Retinal pigment epithelial cell (primary cell): Measurements from ENCODE around the gene GIMAP7.
"Not testable (repeated sequence)": the region's sequence is repeated elsewhere in the genome, so short reads cannot be mapped to it uniquely, and the experiment has no call there.

Experiments used
- DNase-seq: peaks from one replicate; pipeline ENCODE4 v3.0.0-alpha.2; 2010; ENCODE audit warnings: low read depth
- H3K4me3 ChIP-seq: 2 replicates; pipeline ENCODE4 v1.5.1; 2011; ENCODE audit warnings: mild to moderate bottlenecking, low read length, control low read depth, moderate library complexity
- CTCF ChIP-seq: conservative IDR thresholded peaks from 2 replicates; pipeline ENCODE4 v1.5.1; 2011; ENCODE audit warnings: low read depth, low read length, control low read depth, inconsistent platforms

The GIMAP7 gene

GRCh38 chr7:150476285-150476684 lies 38.4 kb upstream of the GIMAP7 start:
- TF ChIP-seq CTCF: no peak
- no peak overlapping the region for H3K4me3 ChIP-seq
- DNase-seq: no peak

- no peak for TF ChIP-seq CTCF
- no peak overlapping the region for H3K4me3 ChIP-seq
- no peak for DNase-seq
These were observed 37.6 kb upstream of the GIMAP7 start for GRCh38 chr7:150476819-150477631.

GRCh38 chr7:150479023-150479716 lies 35.5 kb upstream of the GIMAP7 start:
- DNase-seq: no peak
- no peak overlapping the region for H3K4me3 ChIP-seq
- no peak for TF ChIP-seq CTCF

- no peak for DNase-seq
- H3K4me3 ChIP-seq: no peak overlapping the region
- TF ChIP-seq CTCF: no peak
These were observed 33.3 kb upstream of the GIMAP7 start for GRCh38 chr7:150481186-150481920.

- DNase-seq: no peak
- no peak for TF ChIP-seq CTCF
- no peak overlapping the region for H3K4me3 ChIP-seq
These were observed 32.8 kb upstream of the GIMAP7 start for GRCh38 chr7:150481922-150482321.

- not testable (repeated sequence) for H3K4me3 ChIP-seq, DNase-seq
These were observed 31.2 kb upstream of the GIMAP7 start for GRCh38 chr7:150483514-150483913.

GRCh38 chr7:150484071-150484470 lies 30.6 kb upstream of the GIMAP7 start:
- not testable (repeated sequence) for H3K4me3 ChIP-seq, DNase-seq
